ENCODE measurements around the gene INTS11. TPM values are rescaled to one million over a fixed set of nuclear protein-coding genes. Genes with fewer than 3 reads are reported as not detected.

The INTS11 gene
- total RNA-seq, 1 donor from 2014 or later = 106 TPM

- Mint-ChIP-seq H3K9me3 (ENCODE audit: unreplicated experiment) (no peaks in the 10 kb centered on the region), H3K36me3 (ENCODE audit: unreplicated experiment) (peaks cover 2% of the 10 kb centered on the region), H3K27ac (ENCODE audit: unreplicated experiment) (peak within 1 kb of the TSS; percentile 82), H3K4me3 (ENCODE audit: unreplicated experiment) (peak within 1 kb of the TSS; percentile 79), H3K4me1 (ENCODE audit: unreplicated experiment) (peaks cover 35% of the 10 kb centered on the region), H3K27me3 (ENCODE audit: unreplicated experiment) (no peaks in the 10 kb centered on the region)
- peak; percentile 96 for DNase-seq (ENCODE audit: extremely low spot score, unreplicated experiment)
- TF ChIP-seq, protein P1, sequence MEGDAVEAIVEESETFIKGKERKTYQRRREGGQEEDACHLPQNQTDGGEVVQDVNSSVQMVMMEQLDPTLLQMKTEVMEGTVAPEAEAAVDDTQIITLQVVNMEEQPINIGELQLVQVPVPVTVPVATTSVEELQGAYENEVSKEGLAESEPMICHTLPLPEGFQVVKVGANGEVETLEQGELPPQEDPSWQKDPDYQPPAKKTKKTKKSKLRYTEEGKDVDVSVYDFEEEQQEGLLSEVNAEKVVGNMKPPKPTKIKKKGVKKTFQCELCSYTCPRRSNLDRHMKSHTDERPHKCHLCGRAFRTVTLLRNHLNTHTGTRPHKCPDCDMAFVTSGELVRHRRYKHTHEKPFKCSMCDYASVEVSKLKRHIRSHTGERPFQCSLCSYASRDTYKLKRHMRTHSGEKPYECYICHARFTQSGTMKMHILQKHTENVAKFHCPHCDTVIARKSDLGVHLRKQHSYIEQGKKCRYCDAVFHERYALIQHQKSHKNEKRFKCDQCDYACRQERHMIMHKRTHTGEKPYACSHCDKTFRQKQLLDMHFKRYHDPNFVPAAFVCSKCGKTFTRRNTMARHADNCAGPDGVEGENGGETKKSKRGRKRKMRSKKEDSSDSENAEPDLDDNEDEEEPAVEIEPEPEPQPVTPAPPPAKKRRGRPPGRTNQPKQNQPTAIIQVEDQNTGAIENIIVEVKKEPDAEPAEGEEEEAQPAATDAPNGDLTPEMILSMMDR (IDR thresholded peaks at IDR 0.05) = no peak
These were observed 16.3 kb downstream of the INTS11 start, which contains the start of the genes ACAP3 and PUSL1 for GRCh38 chr1:1307923-1308755. Gene ACAP3 (minus strand): TSS chr1:1307930. CDS start chr1:1307815, 115 bp downstream. Gene PUSL1 (plus strand): TSS chr1:1308597. CDS start chr1:1308644, 47 bp downstream.

- H3K9me3 Mint-ChIP-seq (ENCODE audit: unreplicated experiment) = no peaks in the 10 kb centered on the region
- H3K4me3 Mint-ChIP-seq (ENCODE audit: unreplicated experiment) = peak overlapping the region; percentile 75
- TF ChIP-seq, protein P1 (IDR thresholded peaks at IDR 0.05) = no peak
- no peak overlapping the region for H3K27ac Mint-ChIP-seq (ENCODE audit: unreplicated experiment)
- no peaks in the 10 kb centered on the region for H3K27me3 Mint-ChIP-seq (ENCODE audit: unreplicated experiment)
- peaks cover 35% of the 10 kb centered on the region for H3K4me1 Mint-ChIP-seq (ENCODE audit: unreplicated experiment)
- DNase-seq (ENCODE audit: extremely low spot score, unreplicated experiment) = no peak
- H3K36me3 Mint-ChIP-seq (ENCODE audit: unreplicated experiment) = peaks cover 2% of the 10 kb centered on the region
These were observed 17.1 kb downstream of the INTS11 start for GRCh38 chr1:1307261-1307922.

DNA sequence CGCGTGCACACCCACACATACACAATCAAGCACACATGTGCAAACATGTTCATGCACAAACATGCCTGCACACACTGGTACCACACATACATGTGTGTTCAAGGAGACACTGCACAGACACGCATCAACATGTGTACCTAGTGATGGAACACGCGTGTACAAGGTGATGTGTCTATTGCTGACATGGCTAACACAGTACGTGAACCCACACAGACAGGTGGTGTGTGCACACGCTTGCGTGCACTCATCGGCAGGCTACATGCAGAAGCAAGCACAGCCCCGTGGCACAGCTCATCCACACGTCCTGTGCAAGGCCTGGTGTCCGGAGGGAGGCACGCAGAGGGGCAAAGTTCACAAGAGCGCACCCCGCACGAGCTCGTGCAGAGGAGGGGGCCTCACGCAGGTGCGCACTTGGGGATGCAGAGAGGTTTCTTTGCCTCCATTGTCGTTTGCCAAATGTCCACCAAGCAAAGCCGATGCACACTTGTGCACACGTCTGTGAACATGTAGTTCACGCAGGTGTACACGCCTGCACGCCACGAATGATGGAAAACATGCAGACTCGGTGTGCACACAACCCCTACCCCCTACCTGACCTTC lies 17.7 kb downstream of the INTS11 start:
- peaks cover 35% of the 10 kb centered on the region for H3K4me1 Mint-ChIP-seq (ENCODE audit: unreplicated experiment)

DNA sequence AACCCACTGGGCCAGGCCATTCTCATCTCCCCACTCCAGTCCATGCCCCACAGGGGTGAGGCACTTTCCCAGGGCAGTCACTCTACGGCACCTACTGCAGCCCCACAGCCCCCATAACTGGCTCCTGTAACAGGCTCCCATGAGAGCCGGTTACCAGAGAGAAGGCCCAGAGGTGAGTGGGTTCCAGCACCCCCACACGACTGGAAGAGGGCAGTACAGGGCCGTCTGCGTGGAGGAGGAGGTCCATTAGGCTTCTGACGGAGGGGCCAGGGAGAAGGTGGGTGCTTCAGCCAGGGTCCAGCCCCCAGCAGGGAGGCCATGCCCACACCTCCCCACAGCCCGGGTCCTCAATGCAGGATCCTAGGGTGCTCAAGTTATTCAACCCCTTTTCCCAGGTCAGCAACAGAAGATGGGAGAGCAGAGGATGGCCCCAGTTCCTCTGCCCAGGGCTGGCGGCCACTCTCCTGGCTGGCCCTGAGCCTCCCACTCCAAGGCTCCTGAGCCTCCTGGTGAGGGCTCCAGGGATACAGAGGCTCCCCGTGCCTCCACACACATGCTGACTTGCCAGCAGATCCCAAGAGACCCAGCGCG lies 18.3 kb downstream of the INTS11 start:
- TF ChIP-seq, protein P1 (IDR thresholded peaks at IDR 0.05) = peak; percentile 28
- H3K4me1 Mint-ChIP-seq (ENCODE audit: unreplicated experiment) = peaks cover 35% of the 10 kb centered on the region
- no peak for DNase-seq (ENCODE audit: extremely low spot score, unreplicated experiment)
- H3K4me3 Mint-ChIP-seq (ENCODE audit: unreplicated experiment) = peak overlapping the region; percentile 75
- no peaks in the 10 kb centered on the region for H3K27me3 Mint-ChIP-seq (ENCODE audit: unreplicated experiment)
- peak overlapping the region; percentile 82 for H3K27ac Mint-ChIP-seq (ENCODE audit: unreplicated experiment)
- H3K36me3 Mint-ChIP-seq (ENCODE audit: unreplicated experiment) = peaks cover 2% of the 10 kb centered on the region
- no peaks in the 10 kb centered on the region for H3K9me3 Mint-ChIP-seq (ENCODE audit: unreplicated experiment)

More for the DNA sequence above, 17.7 kb downstream of the INTS11 start:
- H3K36me3 Mint-ChIP-seq (ENCODE audit: unreplicated experiment) = peaks cover 2% of the 10 kb centered on the region
- H3K27ac Mint-ChIP-seq (ENCODE audit: unreplicated experiment) = peak overlapping the region; percentile 82
- TF ChIP-seq, protein P1 (IDR thresholded peaks at IDR 0.05) = no peak
- no peak for DNase-seq (ENCODE audit: extremely low spot score, unreplicated experiment)
- H3K4me3 Mint-ChIP-seq (ENCODE audit: unreplicated experiment) = peak overlapping the region; percentile 75
- no peaks in the 10 kb centered on the region for H3K27me3 Mint-ChIP-seq (ENCODE audit: unreplicated experiment)
- no peaks in the 10 kb centered on the region for H3K9me3 Mint-ChIP-seq (ENCODE audit: unreplicated experiment)
